H1 (cell line): Measurements from ENCODE around the gene ZHX3. TPM values are rescaled to one million over a fixed set of nuclear protein-coding genes. Genes with fewer than 3 reads are reported as not detected.

Source experiments
- NRF1 ChIP-seq: IDR thresholded peaks from 2 replicates; pipeline ENCODE4 v1.6.1; 2011; ENCODE audit warnings: mild to moderate bottlenecking, low read depth, low read length, improper control_type of control experiment
- SP4 ChIP-seq: IDR thresholded peaks from 2 replicates; pipeline ENCODE4 v1.6.1; 2012; ENCODE audit warnings: low read length, inconsistent platforms
- polyA plus RNA-seq, 7 experiments: library from polyadenylated mRNA; depleted of rRNA in 3 of 7; stranded (reverse) in 5 of 7; unstranded in 2 of 7; fragments of >200 nt in 5 of 7; fragments of 200-250 nt in 2 of 7; gene quantifications; 1 replicate in 5 of 7; 2 replicates in 1 of 7; 4 replicates in 1 of 7; pipeline versions ENCODE4 v1.2.1 to v1.2.3, GENCODE V29; 2011 to 2013; ENCODE audit warnings: missing spikeins in 2 of 7, mixed read lengths in 2 of 7
- total RNA-seq: library from RNA; stranded (reverse); fragmentation: NEBNext Ultra II Directional; extraction: Animal tissue kit (Norgen Biotek cat#: 25700); gene quantifications from 2 replicates; pipeline ENCODE4 v1.2.1, GENCODE V29; 2021
- TF ChIP-seq, protein P1 (sequence below): fragments of 300-600 bp; sonication (generic); IDR thresholded peaks from 2 replicates; pipeline ENCODE4 v1.7.1; 2012; ENCODE audit warnings: low read length, moderate library complexity, mild to moderate bottlenecking, inconsistent platforms; ENCODE audit not compliant: insufficient replicate concordance

Gene ZHX3
- total and polyA plus RNA-seq, 2 of the 8 experiments (the other 6 are each of a cell fraction or from before 2014, with no cell fraction given): 1.00 to 7.8 TPM

DNA sequence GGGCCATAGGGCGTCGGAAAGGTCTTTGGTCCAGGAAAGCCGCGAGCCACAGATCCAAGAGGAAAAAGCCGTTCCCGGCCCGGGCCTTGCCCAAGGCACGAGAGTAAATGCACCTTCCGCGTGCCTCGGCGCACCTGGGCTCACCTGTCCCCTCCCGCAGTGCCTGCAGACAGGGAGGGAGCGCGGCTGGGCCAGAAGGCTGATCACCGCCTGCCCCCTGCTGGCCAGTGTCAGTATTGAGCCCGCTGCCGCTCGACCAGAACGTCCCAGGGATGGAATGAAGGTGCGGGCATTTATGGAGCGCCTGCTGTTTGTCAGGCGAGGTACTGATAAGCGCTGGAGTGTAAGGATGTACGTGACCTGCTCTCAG lies 22.4 kb upstream of the ZHX3 start (continued):
- TF ChIP-seq NRF1: no peak
- TF ChIP-seq, protein P1, sequence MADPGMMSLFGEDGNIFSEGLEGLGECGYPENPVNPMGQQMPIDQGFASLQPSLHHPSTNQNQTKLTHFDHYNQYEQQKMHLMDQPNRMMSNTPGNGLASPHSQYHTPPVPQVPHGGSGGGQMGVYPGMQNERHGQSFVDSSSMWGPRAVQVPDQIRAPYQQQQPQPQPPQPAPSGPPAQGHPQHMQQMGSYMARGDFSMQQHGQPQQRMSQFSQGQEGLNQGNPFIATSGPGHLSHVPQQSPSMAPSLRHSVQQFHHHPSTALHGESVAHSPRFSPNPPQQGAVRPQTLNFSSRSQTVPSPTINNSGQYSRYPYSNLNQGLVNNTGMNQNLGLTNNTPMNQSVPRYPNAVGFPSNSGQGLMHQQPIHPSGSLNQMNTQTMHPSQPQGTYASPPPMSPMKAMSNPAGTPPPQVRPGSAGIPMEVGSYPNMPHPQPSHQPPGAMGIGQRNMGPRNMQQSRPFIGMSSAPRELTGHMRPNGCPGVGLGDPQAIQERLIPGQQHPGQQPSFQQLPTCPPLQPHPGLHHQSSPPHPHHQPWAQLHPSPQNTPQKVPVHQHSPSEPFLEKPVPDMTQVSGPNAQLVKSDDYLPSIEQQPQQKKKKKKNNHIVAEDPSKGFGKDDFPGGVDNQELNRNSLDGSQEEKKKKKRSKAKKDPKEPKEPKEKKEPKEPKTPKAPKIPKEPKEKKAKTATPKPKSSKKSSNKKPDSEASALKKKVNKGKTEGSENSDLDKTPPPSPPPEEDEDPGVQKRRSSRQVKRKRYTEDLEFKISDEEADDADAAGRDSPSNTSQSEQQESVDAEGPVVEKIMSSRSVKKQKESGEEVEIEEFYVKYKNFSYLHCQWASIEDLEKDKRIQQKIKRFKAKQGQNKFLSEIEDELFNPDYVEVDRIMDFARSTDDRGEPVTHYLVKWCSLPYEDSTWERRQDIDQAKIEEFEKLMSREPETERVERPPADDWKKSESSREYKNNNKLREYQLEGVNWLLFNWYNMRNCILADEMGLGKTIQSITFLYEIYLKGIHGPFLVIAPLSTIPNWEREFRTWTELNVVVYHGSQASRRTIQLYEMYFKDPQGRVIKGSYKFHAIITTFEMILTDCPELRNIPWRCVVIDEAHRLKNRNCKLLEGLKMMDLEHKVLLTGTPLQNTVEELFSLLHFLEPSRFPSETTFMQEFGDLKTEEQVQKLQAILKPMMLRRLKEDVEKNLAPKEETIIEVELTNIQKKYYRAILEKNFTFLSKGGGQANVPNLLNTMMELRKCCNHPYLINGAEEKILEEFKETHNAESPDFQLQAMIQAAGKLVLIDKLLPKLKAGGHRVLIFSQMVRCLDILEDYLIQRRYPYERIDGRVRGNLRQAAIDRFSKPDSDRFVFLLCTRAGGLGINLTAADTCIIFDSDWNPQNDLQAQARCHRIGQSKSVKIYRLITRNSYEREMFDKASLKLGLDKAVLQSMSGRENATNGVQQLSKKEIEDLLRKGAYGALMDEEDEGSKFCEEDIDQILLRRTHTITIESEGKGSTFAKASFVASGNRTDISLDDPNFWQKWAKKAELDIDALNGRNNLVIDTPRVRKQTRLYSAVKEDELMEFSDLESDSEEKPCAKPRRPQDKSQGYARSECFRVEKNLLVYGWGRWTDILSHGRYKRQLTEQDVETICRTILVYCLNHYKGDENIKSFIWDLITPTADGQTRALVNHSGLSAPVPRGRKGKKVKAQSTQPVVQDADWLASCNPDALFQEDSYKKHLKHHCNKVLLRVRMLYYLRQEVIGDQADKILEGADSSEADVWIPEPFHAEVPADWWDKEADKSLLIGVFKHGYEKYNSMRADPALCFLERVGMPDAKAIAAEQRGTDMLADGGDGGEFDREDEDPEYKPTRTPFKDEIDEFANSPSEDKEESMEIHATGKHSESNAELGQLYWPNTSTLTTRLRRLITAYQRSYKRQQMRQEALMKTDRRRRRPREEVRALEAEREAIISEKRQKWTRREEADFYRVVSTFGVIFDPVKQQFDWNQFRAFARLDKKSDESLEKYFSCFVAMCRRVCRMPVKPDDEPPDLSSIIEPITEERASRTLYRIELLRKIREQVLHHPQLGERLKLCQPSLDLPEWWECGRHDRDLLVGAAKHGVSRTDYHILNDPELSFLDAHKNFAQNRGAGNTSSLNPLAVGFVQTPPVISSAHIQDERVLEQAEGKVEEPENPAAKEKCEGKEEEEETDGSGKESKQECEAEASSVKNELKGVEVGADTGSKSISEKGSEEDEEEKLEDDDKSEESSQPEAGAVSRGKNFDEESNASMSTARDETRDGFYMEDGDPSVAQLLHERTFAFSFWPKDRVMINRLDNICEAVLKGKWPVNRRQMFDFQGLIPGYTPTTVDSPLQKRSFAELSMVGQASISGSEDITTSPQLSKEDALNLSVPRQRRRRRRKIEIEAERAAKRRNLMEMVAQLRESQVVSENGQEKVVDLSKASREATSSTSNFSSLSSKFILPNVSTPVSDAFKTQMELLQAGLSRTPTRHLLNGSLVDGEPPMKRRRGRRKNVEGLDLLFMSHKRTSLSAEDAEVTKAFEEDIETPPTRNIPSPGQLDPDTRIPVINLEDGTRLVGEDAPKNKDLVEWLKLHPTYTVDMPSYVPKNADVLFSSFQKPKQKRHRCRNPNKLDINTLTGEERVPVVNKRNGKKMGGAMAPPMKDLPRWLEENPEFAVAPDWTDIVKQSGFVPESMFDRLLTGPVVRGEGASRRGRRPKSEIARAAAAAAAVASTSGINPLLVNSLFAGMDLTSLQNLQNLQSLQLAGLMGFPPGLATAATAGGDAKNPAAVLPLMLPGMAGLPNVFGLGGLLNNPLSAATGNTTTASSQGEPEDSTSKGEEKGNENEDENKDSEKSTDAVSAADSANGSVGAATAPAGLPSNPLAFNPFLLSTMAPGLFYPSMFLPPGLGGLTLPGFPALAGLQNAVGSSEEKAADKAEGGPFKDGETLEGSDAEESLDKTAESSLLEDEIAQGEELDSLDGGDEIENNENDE: no peak
- TF ChIP-seq SP4: no peak
